ENCODE data around the gene PARL. TPM values are rescaled to one million over a fixed set of nuclear protein-coding genes. Genes with fewer than 3 reads are reported as not detected.

Gene PARL
- total and polyA plus RNA-seq, 2 of the 13 experiments (the other 11 are each of a cell fraction or from before 2014, with no cell fraction given), result 46.3 to 58.6 TPM

- TF ChIP-seq REPIN1 (CRISPR knock-in tag; IDR thresholded peaks at IDR 0.05; ENCODE audit: borderline replicate concordance, low read depth) (peak; percentile 94), ZNF235 (CRISPR knock-in tag; IDR thresholded peaks at IDR 0.05; ENCODE audit: borderline replicate concordance) (peak; percentile 90; the same call in 1 of the 2 replicates), RXRB (CRISPR knock-in tag; IDR thresholded peaks at IDR 0.05; ENCODE audit: borderline replicate concordance) (peak; percentile 94), MLXIP (CRISPR knock-in tag; IDR thresholded peaks at IDR 0.05; ENCODE audit: borderline replicate concordance) (no peak), JDP2 (CRISPR knock-in tag; IDR thresholded peaks at IDR 0.05; ENCODE audit: borderline replicate concordance) (no peak; the same call in 1 of the 2 replicates), ZSCAN20 (CRISPR knock-in tag; IDR thresholded peaks at IDR 0.05; ENCODE audit: borderline replicate concordance) (no peak), ZNF710 (CRISPR knock-in tag; IDR thresholded peaks at IDR 0.05; ENCODE audit: borderline replicate concordance) (0 out of 2 replicates have a peak, but pooled peaks have one; percentile 85), ZNF264 (CRISPR knock-in tag; IDR thresholded peaks at IDR 0.05) (no peak), PLRG1 (conservative IDR thresholded peaks at IDR 0.05) (no peak), ZNF878 (CRISPR knock-in tag; IDR thresholded peaks at IDR 0.05) (no peak), ZKSCAN8 (CRISPR knock-in tag; IDR thresholded peaks at IDR 0.05; ENCODE audit: borderline replicate concordance) (peak; percentile 94), ZNF451 (CRISPR knock-in tag; IDR thresholded peaks at IDR 0.05) (peak; percentile 76; the same call in 1 of the 2 replicates), SP4 (CRISPR knock-in tag; IDR thresholded peaks at IDR 0.05) (peak; percentile 91), HNRNPH1 (optimal IDR thresholded peaks at IDR 0.05; ENCODE audit: low read depth, low read length) (peak; percentile 90), KDM5A (IDR thresholded peaks at IDR 0.05; ENCODE audit: borderline replicate concordance, low read length) (peak; percentile 76), ZNF646 (CRISPR knock-in tag; IDR thresholded peaks at IDR 0.05) (no peak)
These were observed at the start of gene PARL (continued) for GRCh38 chr3:183884427-183885296.

Measured in HepG2 (cell line).